A549 (cell line): ENCODE measurements around the gene LHFPL2.

Source experiments
- CHD4 ChIP-seq: fragments of 200-600 bp; sonication (generic); IDR thresholded peaks from 2 replicates; pipeline ENCODE4 v1.6.1; 2016; ENCODE audit warnings: antibody characterized with exemption, mild to moderate bottlenecking, borderline replicate concordance
- CTCF ChIP-seq: fragments of >200 bp; sonication (Bioruptor Twin); formaldehyde crosslinking; IDR thresholded peaks from 3 replicates; pipeline ENCODE4 v1.5.1; 2016
- KDM5A ChIP-seq: fragments of 200-600 bp; sonication (generic); IDR thresholded peaks from 2 replicates; pipeline ENCODE4 v1.6.1; 2016; ENCODE audit warnings: antibody characterized with exemption, mild to moderate bottlenecking
- POLR2A ChIP-seq: IDR thresholded peaks from 2 replicates; pipeline ENCODE4 v1.6.1; 2012; ENCODE audit warnings: mild to moderate bottlenecking, low read length
- RAD21 ChIP-seq, 2 experiments: fragments of >200 bp in 1 of 2; sonication (Bioruptor Twin) in 1 of 2; formaldehyde crosslinking in 1 of 2; IDR thresholded peaks in 1 of 2; conservative IDR thresholded peaks in 1 of 2; 2 replicates in 1 of 2; 3 replicates in 1 of 2; pipeline ENCODE4 v1.6.1; 2012 to 2018; ENCODE audit warnings: inconsistent platforms in 1 of 2
- RFX5 ChIP-seq: fragments of 450-650 bp; IDR thresholded peaks from 2 replicates; pipeline ENCODE4 v1.7.1; 2014; ENCODE audit warnings: antibody characterized with exemption, mild to moderate bottlenecking, moderate library complexity
- RNF2 ChIP-seq: fragments of 200-600 bp; sonication (generic); IDR thresholded peaks from 2 replicates; pipeline ENCODE4 v1.6.1; 2016; ENCODE audit warnings: low read depth, mild to moderate bottlenecking, antibody characterized with exemption, moderate library complexity, borderline replicate concordance

DNA sequence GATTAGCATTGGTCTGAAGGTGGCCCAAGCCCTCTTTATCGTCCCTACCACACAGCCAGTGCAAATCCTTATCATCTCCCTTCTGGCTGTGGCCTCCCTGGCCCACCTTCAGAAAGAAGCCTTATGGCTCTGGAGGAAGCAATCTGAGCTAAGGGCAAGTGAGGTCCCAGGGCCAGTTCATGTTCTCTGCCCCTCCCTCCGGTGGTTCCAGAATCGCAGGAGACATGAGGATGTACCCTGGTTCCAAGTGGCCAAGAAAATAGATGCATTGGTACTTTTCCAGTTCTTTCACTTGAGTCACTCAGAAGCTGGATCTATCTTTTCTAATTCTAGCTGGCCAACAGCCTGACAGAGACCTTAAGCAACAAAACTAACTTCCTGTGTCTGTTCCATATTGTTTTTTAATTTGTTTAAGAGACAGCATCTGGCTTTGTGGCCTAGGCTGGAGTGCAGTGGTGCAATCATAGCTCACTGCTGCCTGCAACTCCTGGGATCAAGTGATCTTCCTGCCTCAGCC, 60.7 kb downstream of the LHFPL2 start:
- TF ChIP-seq POLR2A = no peak
- no peak for TF ChIP-seq KDM5A
- no peak for TF ChIP-seq RAD21 (conservative IDR thresholded peaks at IDR 0.05 in 1 of 2, IDR thresholded peaks at IDR 0.05 in 1 of 2)
- no peak for TF ChIP-seq CTCF
- TF ChIP-seq RFX5 = no peak
- no peak for TF ChIP-seq RNF2
- no peak for TF ChIP-seq CHD4
